Heart right ventricle (tissue), 16 donors: Measurements from ENCODE around the gene CD22. TPM values are rescaled to one million over a fixed set of nuclear protein-coding genes. Genes with fewer than 3 reads are reported as not detected.

Source experiments
- ATAC-seq, 8 donors: fragments of 200-7000 bp; cut with Tn5 transposase; one replicate each; pipeline ENCODE4 v1.9.1; 2020; ENCODE audit warnings: mild to moderate bottlenecking in 8 of 8, moderate library complexity in 8 of 8, moderate number of reproducible peaks in 1 of 8
- DNase-seq, 2 donors: peaks; one replicate each; pipeline ENCODE4 v3.0.0-alpha.2; 2020
- H3K27ac ChIP-seq, 10 donors: fragments of 200-600 bp; sonication (generic) in 2 of 10; one replicate each; pipeline versions ENCODE4 v1.5.0 to v1.8.0; 2020 to 2022; ENCODE audit warnings: mild to moderate bottlenecking in 3 of 10
- H3K27me3 ChIP-seq, 7 donors: fragments of 200-600 bp; one replicate each; pipeline ENCODE4 v1.8.0; 2021 to 2022; ENCODE audit warnings: mild to moderate bottlenecking in 2 of 7
- H3K36me3 ChIP-seq, 9 donors: fragments of 200-600 bp; sonication (generic) in 1 of 9; one replicate each; pipeline versions ENCODE4 v1.5.0 to v1.8.0; 2020 to 2022; ENCODE audit warnings: mild to moderate bottlenecking in 2 of 9
- H3K4me1 ChIP-seq, 9 donors: fragments of 200-600 bp; sonication (generic) in 1 of 9; one replicate each; pipeline versions ENCODE4 v1.5.0 to v1.8.0; 2020 to 2022; ENCODE audit warnings: mild to moderate bottlenecking in 4 of 9
- H3K4me3 ChIP-seq, 10 donors: fragments of 200-600 bp; sonication (generic) in 2 of 10; one replicate each; pipeline versions ENCODE4 v1.5.0 to v1.8.0; 2020 to 2022; ENCODE audit warnings: mild to moderate bottlenecking in 7 of 10, moderate library complexity in 2 of 10
- H3K9me3 ChIP-seq, 11 donors: fragments of 200-600 bp in 10 of 11; sonication (generic) in 2 of 11; one replicate each; pipeline versions ENCODE4 v1.5.0 to v1.8.0; 2013 to 2022; ENCODE audit warnings: mild to moderate bottlenecking in 2 of 11, control low read depth in 1 of 11, moderate library complexity in 1 of 11
- WGBS, 2 donors: extraction: QIAGEN DNeasy Blood & Tissue Kit; methylation state at CpG; one replicate each; pipeline ENCODE4 v1.1.7; 2013; ENCODE audit warnings: inconsistent platforms in 1 of 2; 5-methylcytosine and 5-hydroxymethylcytosine counted together
- intact Hi-C, 10 donors: fragments of 100-400 bp; cut with DNase I; formaldehyde crosslinking; loops; one replicate each; pipeline versions ENCODE4 v1.11.1 to v1.14.2; 2022
- polyA plus RNA-seq, 2 donors: library from polyadenylated mRNA; stranded (reverse); fragments of 200-250 nt; gene quantifications; one replicate each; pipeline ENCODE4 v1.2.3, GENCODE V29; 2013
- total RNA-seq, 10 donors: library from RNA; stranded (reverse); fragmentation: NEBNext Ultra II Directional in 3 of 10; extraction: Animal tissue kit (Norgen Biotek cat#: 25700) in 3 of 10; gene quantifications; one replicate each; pipeline versions ENCODE4 v1.2.1 to v1.2.4, GENCODE V29; 2021 to 2023
- TF ChIP-seq, protein P1 (sequence below), 9 donors: fragments of 200-600 bp; sonication (generic) in 2 of 9; IDR thresholded peaks; one replicate each; pipeline versions ENCODE4 v1.5.0 to v1.8.0; 2021 to 2022; ENCODE audit warnings: antibody characterized with exemption in 9 of 9, mild to moderate bottlenecking in 5 of 9, moderate library complexity in 1 of 9
- donor health status: Arrhythmogenic right ventricular cardiomyopathy.
- donor health status: ischemic (EF 13 %, LVEDD 7.1; RV severe dilation, severe dysfunction).
- donor health status: healthy with polysubstance abuse.
- donor health status: DM: no; HTN: yes; CAD: no.
- donor health status: DM: no; HTN: no; CAD: no.
- donor health status: ischemic (EF 25% LVEDD 6.9; RV normal size, moderate dysfunction).
- donor health status: ischemic (EF 25% LVEDD 5.7; RV mildly dilated, moderate dysfunction).
- donor health status: healthy.
- donor health status: DM: yes; HTN: yes; CAD: no.
- donor health status: Ischemic cardiomyopathy.
- donor health status: ischemic (EF 35%, LVEDD 5.7; RV mildly dilated, moderate dysfunction).
- donor health status: nonischemic (EF 11% LVEDD 7.7; RV severe dilation, severe dysfunction).
- donor health status: DM: yes; HTN: yes; CAD: no.
- donor health status: PGD.
- donor health status: ischemic (EF 29% LVEDD 5.4; RV normal size, mild dysfunction).
- donor health status: nonischemic (EF 23%, LVEDD 6.1; RV moderate dilation, normal function).

The CD22 gene
- total and polyA plus RNA-seq, 12 donors = 0.07 to 1.6 (median 0.38) TPM; not detected in 2

DNA sequence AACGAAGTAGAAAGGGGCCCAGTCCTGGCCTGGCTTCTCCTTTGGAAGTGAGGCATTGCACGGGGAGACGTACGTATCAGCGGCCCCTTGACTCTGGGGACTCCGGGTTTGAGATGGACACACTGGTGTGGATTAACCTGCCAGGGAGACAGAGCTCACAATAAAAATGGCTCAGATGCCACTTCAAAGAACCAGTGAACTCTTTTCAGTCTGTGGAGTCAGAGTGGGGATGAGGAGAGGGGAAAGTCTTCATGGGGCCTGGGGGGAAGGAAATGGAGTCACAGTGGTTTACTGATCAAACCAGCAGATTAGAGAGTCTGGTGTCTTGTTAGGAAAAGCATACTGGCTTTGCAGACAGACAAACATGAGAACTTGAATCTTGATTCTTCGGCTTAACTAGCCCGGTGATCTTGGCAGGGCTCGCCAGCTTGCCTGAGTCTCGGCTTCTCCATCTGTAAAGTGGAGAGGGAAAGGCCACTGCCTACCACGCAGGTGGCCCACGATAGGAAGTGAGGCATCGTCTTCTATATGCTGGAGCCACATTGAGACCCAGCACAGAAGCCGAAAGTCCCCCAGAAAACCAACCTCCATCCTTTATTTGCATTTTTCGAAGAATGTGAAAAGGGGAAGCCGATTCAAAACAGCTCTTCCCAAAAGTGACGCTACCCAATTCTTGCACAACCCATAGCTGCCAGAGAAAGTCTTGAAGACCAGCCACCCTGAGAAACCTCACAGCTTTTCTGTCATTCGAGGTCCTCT is 18.4 kb downstream of the CD22 start, which contains the start of gene FFAR1:
Gene FFAR1 (plus strand): TSS at position 732 of the 759 bp plus-strand sequence. CDS start 3,650 bp downstream, outside the sequence.
- no peaks in the 10 kb centered on the region for H3K9me3 ChIP-seq
- peaks cover 0 to 44% (median 16%) of the 10 kb centered on the region in 7 donors for H3K27me3 ChIP-seq
- no peak for DNase-seq
- H3K4me1 ChIP-seq = peaks cover 0 to 24% (median 0%) of the 10 kb centered on the region in 9 donors
- WGBS, 2 donors = 70 to 78% methylated on average over 18 of the region's 18 CpGs
- ATAC-seq = peak in 1 of 8 donors; percentile 31
- no peaks in the 10 kb centered on the region for H3K36me3 ChIP-seq
- no peak within 1 kb of the TSS for H3K4me3 ChIP-seq
- intact Hi-C loops = no loop called here
- H3K27ac ChIP-seq = peak within 1 kb of the TSS in 1 of 10 donors; percentile 85
- TF ChIP-seq, protein P1, sequence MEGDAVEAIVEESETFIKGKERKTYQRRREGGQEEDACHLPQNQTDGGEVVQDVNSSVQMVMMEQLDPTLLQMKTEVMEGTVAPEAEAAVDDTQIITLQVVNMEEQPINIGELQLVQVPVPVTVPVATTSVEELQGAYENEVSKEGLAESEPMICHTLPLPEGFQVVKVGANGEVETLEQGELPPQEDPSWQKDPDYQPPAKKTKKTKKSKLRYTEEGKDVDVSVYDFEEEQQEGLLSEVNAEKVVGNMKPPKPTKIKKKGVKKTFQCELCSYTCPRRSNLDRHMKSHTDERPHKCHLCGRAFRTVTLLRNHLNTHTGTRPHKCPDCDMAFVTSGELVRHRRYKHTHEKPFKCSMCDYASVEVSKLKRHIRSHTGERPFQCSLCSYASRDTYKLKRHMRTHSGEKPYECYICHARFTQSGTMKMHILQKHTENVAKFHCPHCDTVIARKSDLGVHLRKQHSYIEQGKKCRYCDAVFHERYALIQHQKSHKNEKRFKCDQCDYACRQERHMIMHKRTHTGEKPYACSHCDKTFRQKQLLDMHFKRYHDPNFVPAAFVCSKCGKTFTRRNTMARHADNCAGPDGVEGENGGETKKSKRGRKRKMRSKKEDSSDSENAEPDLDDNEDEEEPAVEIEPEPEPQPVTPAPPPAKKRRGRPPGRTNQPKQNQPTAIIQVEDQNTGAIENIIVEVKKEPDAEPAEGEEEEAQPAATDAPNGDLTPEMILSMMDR (IDR thresholded peaks at IDR 0.05) = no peak

DNA sequence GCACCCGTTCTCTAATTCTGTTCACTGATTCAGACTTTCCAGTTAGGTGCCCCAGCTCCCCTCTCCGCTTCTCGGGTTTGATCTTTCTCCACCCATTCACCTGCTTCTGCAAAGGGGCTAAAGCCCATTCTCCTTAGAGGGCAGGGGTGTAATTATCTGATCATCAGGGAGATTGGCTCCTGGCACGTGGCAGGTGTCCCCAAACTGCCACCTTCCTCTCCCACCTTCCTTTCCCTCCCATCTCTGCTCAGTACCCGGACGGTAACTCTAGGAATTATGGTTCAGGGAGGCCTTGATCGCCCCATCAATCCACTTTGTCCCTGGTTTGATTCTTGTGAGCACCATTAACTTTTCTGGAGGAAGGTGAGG is 18.9 kb downstream of the CD22 start:
- 81 to 87% methylated on average over 7 of the region's 7 CpGs for WGBS, 2 donors
- ATAC-seq (no peak), DNase-seq (no peak)
- H3K4me1 ChIP-seq = peaks cover 0 to 30% (median 0%) of the 10 kb centered on the region in 9 donors
- no peaks in the 10 kb centered on the region for H3K36me3 ChIP-seq
- intact Hi-C loops = no loop called here
- H3K27me3 ChIP-seq = peaks cover 0 to 44% (median 18%) of the 10 kb centered on the region in 7 donors
- TF ChIP-seq, protein P1 (IDR thresholded peaks at IDR 0.05) = no peak
- peak overlapping the region in 1 of 10 donors; percentile 85 for H3K27ac ChIP-seq
- H3K4me3 ChIP-seq = no peak overlapping the region
- no peaks in the 10 kb centered on the region for H3K9me3 ChIP-seq

- H3K27me3 ChIP-seq = peaks cover 0 to 41% (median 18%) of the 10 kb centered on the region in 7 donors
Observed at GRCh38 chr19:35348911-35349611, 20.1 kb downstream of the CD22 start.

More at GRCh38 chr19:35348911-35349611, 20.1 kb downstream of the CD22 start:
- no peak for DNase-seq
- peaks cover 0 to 38% (median 0%) of the 10 kb centered on the region in 9 donors for H3K4me1 ChIP-seq
- intact Hi-C loops = no loop called here
- H3K4me3 ChIP-seq = no peak overlapping the region
- no peaks in the 10 kb centered on the region for H3K36me3 ChIP-seq
- 79 to 81% methylated on average over 18 of the region's 18 CpGs for WGBS, 2 donors
- no peak overlapping the region for H3K27ac ChIP-seq
- no peaks in the 10 kb centered on the region for H3K9me3 ChIP-seq
- TF ChIP-seq, protein P1 (IDR thresholded peaks at IDR 0.05) = no peak
- no peak for ATAC-seq
